K562 (cell line): ENCODE measurements around the gene SLC44A2. TPM values are rescaled to one million over a fixed set of nuclear protein-coding genes. Genes with fewer than 3 reads are reported as not detected.

ENCODE experiments used
- CEBPG ChIP-seq, 3 experiments: fragments of 200-800 bp in 1 of 3; sonication (Bioruptor generic) in 1 of 3; sonication (generic) in 1 of 3; formaldehyde crosslinking in 1 of 3; IDR thresholded peaks in 2 of 3; conservative IDR thresholded peaks in 1 of 3; 2 replicates each; pipeline versions ENCODE4 v1.6.1 to v1.8.0; 2016 to 2022; ENCODE audit warnings: missing compliant biosample characterization in 2 of 3, missing genetic modification characterization in 2 of 3, mild to moderate bottlenecking in 1 of 3, missing genetic modification reagents in 1 of 3
- ETS1 ChIP-seq: conservative IDR thresholded peaks from 2 replicates; pipeline ENCODE4 v1.6.1; 2011; ENCODE audit warnings: low read depth, mild to moderate bottlenecking, low read length; ENCODE audit not compliant: control insufficient read depth
- MTA3 ChIP-seq: fragments of 450-650 bp; formaldehyde crosslinking; IDR thresholded peaks from 2 replicates; pipeline ENCODE4 v1.6.1; 2017; ENCODE audit warnings: mild to moderate bottlenecking, borderline replicate concordance
- SLC30A9 ChIP-seq: fragments of 250-450 bp; sonication (Bioruptor Pico); IDR thresholded peaks from 2 replicates; pipeline ENCODE4 v1.8.0; 2022; ENCODE audit warnings: mild to moderate bottlenecking, moderate library complexity
- THAP12 ChIP-seq: fragments of 250-450 bp; sonication (Bioruptor Pico); IDR thresholded peaks from 2 replicates; pipeline ENCODE4 v1.9.0; 2021; ENCODE audit warnings: mild to moderate bottlenecking, inconsistent platforms
- ZNF133 ChIP-seq: fragments of 250-450 bp; sonication (Bioruptor Pico); IDR thresholded peaks from 2 replicates; pipeline ENCODE4 v1.4.0; 2020; ENCODE audit warnings: mild to moderate bottlenecking
- ZNF184 ChIP-seq: sonication (generic); formaldehyde crosslinking; IDR thresholded peaks from 2 replicates; pipeline ENCODE4 v1.5.0; 2020; ENCODE audit warnings: missing genetic modification reagents
- ZNF518B ChIP-seq: fragments of 250-450 bp; sonication (Bioruptor Pico); IDR thresholded peaks from 2 replicates; pipeline ENCODE4 v1.5.0; 2021; ENCODE audit warnings: mild to moderate bottlenecking, moderate library complexity
- ZNF609 ChIP-seq: sonication (generic); formaldehyde crosslinking; IDR thresholded peaks from 2 replicates; pipeline ENCODE4 v1.8.1; 2023; ENCODE audit warnings: missing genetic modification reagents, mild to moderate bottlenecking, borderline replicate concordance
- ZNF639 ChIP-seq, 2 experiments: fragments of 200-800 bp in 1 of 2; sonication (Bioruptor generic) in 1 of 2; sonication (generic) in 1 of 2; formaldehyde crosslinking in 1 of 2; IDR thresholded peaks in 1 of 2; conservative IDR thresholded peaks in 1 of 2; 2 replicates each; pipeline versions ENCODE4 v1.5.0 to v1.6.1; 2016 to 2020; ENCODE audit warnings: missing compliant biosample characterization in 1 of 2, missing genetic modification characterization in 1 of 2, missing genetic modification reagents in 1 of 2
- ZZZ3 ChIP-seq: fragments of 450-650 bp; IDR thresholded peaks from 2 replicates; pipeline ENCODE4 v1.6.1; 2016; ENCODE audit warnings: antibody characterized with exemption, mild to moderate bottlenecking, moderate library complexity
- polyA plus RNA-seq, 8 experiments: library from polyadenylated mRNA; depleted of rRNA in 4 of 8; stranded (reverse) in 5 of 8; unstranded in 3 of 8; fragments of >200 nt; fragmentation: Nextera tagmentation in 2 of 8; fragmentation: Illumina TruSeq in 1 of 8; extraction: Ambion mirVana in 2 of 8; extraction: Trizol in 1 of 8; gene quantifications; 2 replicates each; pipeline versions ENCODE4 v1.2.1 to v1.2.3, GENCODE V29; 2011 to 2014; ENCODE audit warnings: inconsistent platforms in 1 of 8, missing spikeins in 1 of 8
- total RNA-seq, 7 experiments: library from RNA; depleted of rRNA in 6 of 7; stranded (reverse); fragments of >200 nt in 6 of 7; fragmentation: Illumina TruSeq in 2 of 7; extraction: Trizol in 2 of 7; gene quantifications; 2 replicates each; pipeline versions ENCODE4 v1.2.1 to v1.2.3, GENCODE V29; 2011 to 2021; ENCODE audit warnings: low replicate concordance in 1 of 7

Gene SLC44A2
- total and polyA plus RNA-seq, 9 of the 15 experiments (the other 6 are each of a cell fraction or from before 2014, with no cell fraction given) = 1.1 to 34.2 (median 8.1) TPM

GRCh38 chr19:10580979-10581631 lies 44.2 kb upstream of the SLC44A2 start (continued):
- no peak for TF ChIP-seq ZNF639 (CRISPR knock-in tag; conservative IDR thresholded peaks at IDR 0.05 in 1 of 2, IDR thresholded peaks at IDR 0.05 in 1 of 2)
- no peak for TF ChIP-seq MTA3
- no peak for TF ChIP-seq ETS1
- no peak for TF ChIP-seq CEBPG (CRISPR knock-in tag; IDR thresholded peaks at IDR 0.05)
- no peak for TF ChIP-seq CEBPG (tag; conservative IDR thresholded peaks at IDR 0.05 in 1 of 2, IDR thresholded peaks at IDR 0.05 in 1 of 2)
- no peak for TF ChIP-seq ZNF609 (CRISPR knock-in tag)
- TF ChIP-seq ZNF133 (CRISPR knock-in tag) = no peak
- no peak for TF ChIP-seq ZNF518B (CRISPR knock-in tag)
- no peak for TF ChIP-seq SLC30A9 (CRISPR knock-in tag)
- TF ChIP-seq ZNF184 (CRISPR knock-in tag) = no peak
- no peak for TF ChIP-seq ZZZ3
- TF ChIP-seq THAP12 (CRISPR knock-in tag) = no peak
